PC-3 (cell line): ENCODE results near the gene PAPSS2.

Experiments used
- CTCF ChIP-seq: fragments of 300-600 bp; sonication (generic); conservative IDR thresholded peaks from 2 replicates; pipeline ENCODE4 v1.5.1; 2017; ENCODE audit warnings: antibody characterized with exemption, low read depth, mild to moderate bottlenecking, low read length
- EZH2phosphoT487 ChIP-seq: fragments of 300-600 bp; sonication (generic); IDR thresholded peaks from 2 replicates; pipeline ENCODE4 v1.6.1; 2018; ENCODE audit warnings: mild to moderate bottlenecking, antibody characterized with exemption, low read length, borderline replicate concordance

GRCh38 chr10:87685832-87686574, 26.3 kb downstream of the PAPSS2 start:
- TF ChIP-seq EZH2phosphoT487 (no peak), CTCF (no peak)
